WTC11 (cell line): ENCODE measurements around the gene FOXN3. TPM values are rescaled to one million over a fixed set of nuclear protein-coding genes. Genes with fewer than 3 reads are reported as not detected.

Experiments used
- ATAC-seq: fragments of 200-7000 bp; cut with Tn5 transposase; 2 replicates; pipeline ENCODE4 v1.10.0; 2021; ENCODE audit warnings: mild to moderate bottlenecking, moderate library complexity
- CTCF ChIA-PET: fragments of 300-600 bp; sonication (Branson Sonifier 250); formaldehyde crosslinking; loops from one replicate; lab custom pipeline; 2021; ENCODE audit warnings: antibody characterized with exemption; lab: Charles Lee
- POLR2A ChIA-PET: fragments of 350-600 bp; sonication (Branson Sonifier 250); formaldehyde crosslinking; loops from one replicate; lab custom pipeline; 2021; ENCODE audit warnings: antibody characterized with exemption; lab: Charles Lee
- DNase-seq: peaks from one replicate; pipeline ENCODE4 v3.0.0; 2021; ENCODE audit warnings: low spot score
- H3K27ac Mint-ChIP-seq: 2 replicates; pipeline ENCODE4 v1.8.0; 2021; ENCODE audit warnings: mixed read lengths
- H3K27me3 Mint-ChIP-seq: 2 replicates; pipeline ENCODE4 v1.8.0; 2021; ENCODE audit warnings: low read depth, mild to moderate bottlenecking, moderate library complexity, mixed read lengths
- H3K36me3 Mint-ChIP-seq: 2 replicates; pipeline ENCODE4 v1.8.0; 2021; ENCODE audit warnings: mixed read lengths
- H3K4me1 Mint-ChIP-seq: 2 replicates; pipeline ENCODE4 v1.8.0; 2022; ENCODE audit warnings: mixed read lengths
- H3K4me3 Mint-ChIP-seq: 2 replicates; pipeline ENCODE4 v1.8.0; 2021; ENCODE audit warnings: mild to moderate bottlenecking, moderate library complexity, mixed read lengths
- H3K9me3 Mint-ChIP-seq: 2 replicates; pipeline ENCODE4 v1.8.0; 2021; ENCODE audit warnings: mixed read lengths
- AR ChIP-seq: fragments of 250-450 bp; sonication (Bioruptor Pico); IDR thresholded peaks from 2 replicates; pipeline ENCODE4 v1.9.0; 2021; ENCODE audit warnings: mild to moderate bottlenecking
- CBFB ChIP-seq: sonication (generic); formaldehyde crosslinking; IDR thresholded peaks from 2 replicates; pipeline ENCODE4 v1.8.1; 2022; ENCODE audit warnings: mild to moderate bottlenecking, low read depth, missing genetic modification reagents
- CTCF ChIP-seq: fragments of 200-600 bp; IDR thresholded peaks from 2 replicates; pipeline ENCODE4 v1.8.0; 2022; ENCODE audit warnings: antibody characterized with exemption
- FOXJ3 ChIP-seq: sonication (generic); formaldehyde crosslinking; IDR thresholded peaks from 2 replicates; pipeline ENCODE4 v1.9.0; 2021; ENCODE audit warnings: missing genetic modification reagents, mild to moderate bottlenecking, borderline replicate concordance
- FOXK1 ChIP-seq: sonication (generic); formaldehyde crosslinking; IDR thresholded peaks from 2 replicates; pipeline ENCODE4 v1.8.0; 2022; ENCODE audit warnings: mild to moderate bottlenecking, moderate library complexity, missing genetic modification reagents
- GABPB1 ChIP-seq: sonication (generic); formaldehyde crosslinking; IDR thresholded peaks from 2 replicates; pipeline ENCODE4 v1.8.1; 2023; ENCODE audit warnings: mild to moderate bottlenecking, missing genetic modification reagents
- GRHL2 ChIP-seq: fragments of 250-450 bp; sonication (Bioruptor Pico); IDR thresholded peaks from 2 replicates; pipeline ENCODE4 v1.8.0; 2022; ENCODE audit warnings: mild to moderate bottlenecking, moderate library complexity; ENCODE audit not compliant: insufficient replicate concordance, severe bottlenecking
- MLX ChIP-seq: sonication (generic); formaldehyde crosslinking; IDR thresholded peaks from 2 replicates; pipeline ENCODE4 v1.8.1; 2023; ENCODE audit warnings: mild to moderate bottlenecking, missing genetic modification reagents, moderate library complexity
- PRDM15 ChIP-seq: sonication (generic); formaldehyde crosslinking; IDR thresholded peaks from 2 replicates; pipeline ENCODE4 v1.8.0; 2022; ENCODE audit warnings: missing genetic modification reagents
- PRRX2 ChIP-seq: fragments of 250-450 bp; sonication (Bioruptor Pico); IDR thresholded peaks from 2 replicates; pipeline ENCODE4 v1.8.0; 2021; ENCODE audit warnings: mild to moderate bottlenecking
- TEAD1 ChIP-seq: sonication (generic); formaldehyde crosslinking; IDR thresholded peaks from 2 replicates; pipeline ENCODE4 v1.8.0; 2022; ENCODE audit warnings: mild to moderate bottlenecking, missing genetic modification reagents
- ZNF138 ChIP-seq: sonication (generic); formaldehyde crosslinking; conservative IDR thresholded peaks from 2 replicates; pipeline ENCODE4 v1.8.1; 2022; ENCODE audit warnings: mild to moderate bottlenecking, moderate library complexity, missing genetic modification reagents
- ZNF532 ChIP-seq: fragments of 250-450 bp; sonication (Bioruptor Pico); IDR thresholded peaks from 2 replicates; pipeline ENCODE4 v1.9.0; 2021; ENCODE audit warnings: mild to moderate bottlenecking, borderline replicate concordance
- total RNA-seq: library from RNA; stranded (reverse); gene quantifications from 3 replicates; pipeline ENCODE4 v1.2.3, GENCODE V29; 2021

The FOXN3 gene
- total RNA-seq, 1 experiment from 2014 or later: 170 TPM

GRCh38 chr14:89392181-89392580 lies 24.9 kb downstream of the FOXN3 start (continued):
- TF ChIP-seq CTCF (no peak), TEAD1 (CRISPR knock-in tag) (no peak)

GRCh38 chr14:89391556-89391955 lies 25.5 kb downstream of the FOXN3 start:
- TF ChIP-seq MLX (CRISPR knock-in tag) (no peak), ZNF138 (CRISPR knock-in tag) (no peak), PRDM15 (no peak)
- Mint-ChIP-seq H3K4me3 (no peak overlapping the region), H3K9me3 (no peaks in the 10 kb centered on the region), H3K27ac (peak overlapping the region; percentile 83), H3K27me3 (no peaks in the 10 kb centered on the region), H3K36me3 (peaks cover 10% of the 10 kb centered on the region), H3K4me1 (peaks cover 86% of the 10 kb centered on the region)
- DNase-seq (no peak), ATAC-seq (no peak)
- ChIA-PET POLR2A (no interaction called here), CTCF (no interaction called here)

GRCh38 chr14:89391123-89391522 lies 25.9 kb downstream of the FOXN3 start:
- TF ChIP-seq GABPB1: 0 out of 2 replicates have a peak, but pooled peaks have one; percentile 51
- no peak for TF ChIP-seq GRHL2 (CRISPR knock-in tag)
- Mint-ChIP-seq H3K27me3 (no peaks in the 10 kb centered on the region), H3K9me3 (no peaks in the 10 kb centered on the region), H3K4me1 (peaks cover 88% of the 10 kb centered on the region), H3K4me3 (no peak overlapping the region), H3K27ac (peak overlapping the region; percentile 83), H3K36me3 (peaks cover 8% of the 10 kb centered on the region)
- POLR2A ChIA-PET: no interaction called here
- CTCF ChIA-PET: no interaction called here
- no peak for DNase-seq
- ATAC-seq: no peak

- H3K36me3 Mint-ChIP-seq: no peaks in the 10 kb centered on the region; the same call in 1 of the 2 replicates
- DNase-seq: no peak
- CTCF ChIA-PET: interaction anchor here (0.9 kb wide), 1 partner anchor 21 kb away, joined by 4 read pairs; no protein-coding TSS in a partner anchor
- peaks cover 89% of the 10 kb centered on the region for H3K4me1 Mint-ChIP-seq
- no peak overlapping the region for H3K4me3 Mint-ChIP-seq
- no peaks in the 10 kb centered on the region for H3K27me3 Mint-ChIP-seq
- peak overlapping the region; percentile 93 for H3K27ac Mint-ChIP-seq
- POLR2A ChIA-PET: interaction anchor here (1.1 to 1.2 kb wide), 2 partner anchors 92 to 231 kb away, joined by 3 read pairs; no protein-coding TSS in a partner anchor
- H3K9me3 Mint-ChIP-seq: no peaks in the 10 kb centered on the region
- ATAC-seq: peak; percentile 42
- no peak for TF ChIP-seq AR (CRISPR knock-in tag)
- TF ChIP-seq CBFB (CRISPR knock-in tag): no peak
- no peak for TF ChIP-seq FOXK1
- TF ChIP-seq FOXJ3: no peak
- TF ChIP-seq PRRX2 (CRISPR knock-in tag): no peak
- TF ChIP-seq ZNF532 (CRISPR knock-in tag): no peak
Measured at GRCh38 chr14:89388853-89389252, 28.2 kb downstream of the FOXN3 start.
